Endothelial cell (in vitro differentiated cells): Measurements from ENCODE around the gene PSMG3. TPM values are rescaled to one million over a fixed set of nuclear protein-coding genes. Genes with fewer than 3 reads are reported as not detected.

Experiments
- DNase-seq: peaks from one replicate; pipeline ENCODE4 v3.0.0; 2021; ENCODE audit warnings: low spot score
- H3K27ac Mint-ChIP-seq: one replicate; pipeline ENCODE4 v1.8.0; 2021; ENCODE audit warnings: mixed read lengths, inconsistent platforms; ENCODE audit not compliant: unreplicated experiment
- H3K27me3 Mint-ChIP-seq: one replicate; pipeline ENCODE4 v1.8.0; 2021; ENCODE audit warnings: mild to moderate bottlenecking, moderate library complexity, mixed read lengths, inconsistent platforms; ENCODE audit not compliant: unreplicated experiment
- H3K36me3 Mint-ChIP-seq: one replicate; pipeline ENCODE4 v1.8.0; 2021; ENCODE audit warnings: mild to moderate bottlenecking, low read depth, mixed read lengths, inconsistent platforms; ENCODE audit not compliant: unreplicated experiment
- H3K4me1 Mint-ChIP-seq: one replicate; pipeline ENCODE4 v1.8.0; 2021; ENCODE audit warnings: mild to moderate bottlenecking, mixed read lengths, inconsistent platforms; ENCODE audit not compliant: unreplicated experiment
- H3K4me3 Mint-ChIP-seq: one replicate; pipeline ENCODE4 v1.8.0; 2021; ENCODE audit warnings: mild to moderate bottlenecking, mixed read lengths, inconsistent platforms; ENCODE audit not compliant: unreplicated experiment
- H3K9me3 Mint-ChIP-seq: one replicate; pipeline ENCODE4 v1.8.0; 2021; ENCODE audit warnings: mixed read lengths, inconsistent platforms; ENCODE audit not compliant: unreplicated experiment
- CTCF ChIP-seq: fragments of 200-600 bp; sonication (generic); IDR thresholded peaks from one replicate; pipeline ENCODE4 v1.5.0; 2021; ENCODE audit warnings: antibody characterized with exemption; ENCODE audit not compliant: unreplicated experiment
- total RNA-seq: library from RNA; stranded (reverse); fragmentation: NEBNext Ultra II Directional; extraction: Animal tissue kit (Norgen Biotek cat#: 25700); gene quantifications from one replicate; pipeline ENCODE4 v1.2.1, GENCODE V29; 2021; ENCODE audit not compliant: unreplicated experiment

The PSMG3 gene
- total RNA-seq, 1 donor from 2014 or later, result 20.3 TPM

- no peak for DNase-seq
- no peak for TF ChIP-seq CTCF
- Mint-ChIP-seq H3K27ac (no peak overlapping the region), H3K9me3 (no peaks in the 10 kb centered on the region), H3K4me3 (peak overlapping the region; percentile 87), H3K36me3 (no peaks in the 10 kb centered on the region), H3K27me3 (peaks cover 2% of the 10 kb centered on the region), H3K4me1 (peaks cover 4% of the 10 kb centered on the region)
Measured at GRCh38 chr7:1531263-1531978, 38.4 kb downstream of the PSMG3 start.

- Mint-ChIP-seq H3K27ac (no peak overlapping the region), H3K9me3 (no peaks in the 10 kb centered on the region), H3K36me3 (no peaks in the 10 kb centered on the region), H3K27me3 (peaks cover 2% of the 10 kb centered on the region), H3K4me3 (no peak overlapping the region), H3K4me1 (peaks cover 4% of the 10 kb centered on the region)
- DNase-seq, result no peak
- TF ChIP-seq CTCF, result no peak
Measured at GRCh38 chr7:1530946-1531262, 38.9 kb downstream of the PSMG3 start.

GRCh38 chr7:1529383-1530116 lies 40.3 kb downstream of the PSMG3 start:
- TF ChIP-seq CTCF, result no peak
- Mint-ChIP-seq H3K27me3 (peaks cover 8% of the 10 kb centered on the region), H3K4me1 (peaks cover 4% of the 10 kb centered on the region), H3K4me3 (peak overlapping the region; percentile 86), H3K27ac (peak overlapping the region; percentile 36), H3K36me3 (no peaks in the 10 kb centered on the region), H3K9me3 (no peaks in the 10 kb centered on the region)
- DNase-seq, result no peak

- Mint-ChIP-seq H3K4me3 (no peak overlapping the region), H3K9me3 (no peaks in the 10 kb centered on the region), H3K36me3 (no peaks in the 10 kb centered on the region), H3K27ac (no peak overlapping the region), H3K27me3 (peaks cover 6% of the 10 kb centered on the region), H3K4me1 (peaks cover 4% of the 10 kb centered on the region)
- no peak for DNase-seq
- no peak for TF ChIP-seq CTCF
Measured at GRCh38 chr7:1526271-1526754, 43.5 kb downstream of the PSMG3 start.

GRCh38 chr7:1525409-1525808 lies 44.4 kb downstream of the PSMG3 start:
- H3K27me3 Mint-ChIP-seq, result peaks cover 6% of the 10 kb centered on the region
- H3K36me3 Mint-ChIP-seq, result no peaks in the 10 kb centered on the region
- no peak for TF ChIP-seq CTCF
- H3K9me3 Mint-ChIP-seq, result no peaks in the 10 kb centered on the region
- peaks cover 4% of the 10 kb centered on the region for H3K4me1 Mint-ChIP-seq
- no peak overlapping the region for H3K27ac Mint-ChIP-seq
- no peak for DNase-seq
- H3K4me3 Mint-ChIP-seq, result no peak overlapping the region
